Suprapubic skin (tissue), 4 donors: Measurements from ENCODE around the gene ZNF726.
"Not testable (repeated sequence)": the region's sequence is repeated elsewhere in the genome, so short reads cannot be mapped to it uniquely, and the experiment has no call there.

Experiments used
- CTCF ChIP-seq, 2 donors: fragments of 200-600 bp in 1 of 2; fragments of 450-650 bp in 1 of 2; sonication (generic) in 1 of 2; IDR thresholded peaks; one replicate each; pipeline ENCODE4 v1.5.1; 2016 to 2019; ENCODE audit warnings: antibody characterized with exemption in 2 of 2, mild to moderate bottlenecking in 1 of 2, moderate library complexity in 1 of 2
- POLR2A ChIP-seq, 2 donors: fragments of 450-650 bp; IDR thresholded peaks; one replicate each; pipeline ENCODE4 v1.6.1; 2017; ENCODE audit warnings: antibody characterized with exemption in 2 of 2, mild to moderate bottlenecking in 2 of 2, moderate library complexity in 2 of 2
- POLR2AphosphoS5 ChIP-seq, 3 donors: sonication (generic); formaldehyde crosslinking; IDR thresholded peaks; one replicate each; pipeline ENCODE4 v1.6.1; 2017; ENCODE audit warnings: antibody characterized with exemption in 3 of 3

GRCh38 chr19:23963881-23964280 is 49.2 kb downstream of the ZNF726 start:
- not testable (repeated sequence) for TF ChIP-seq CTCF, POLR2A, POLR2AphosphoS5 (IDR thresholded peaks at IDR 0.05)
